HG02852 (cell line): ENCODE measurements around the gene R3HDM1.
"Not testable (repeated sequence)": the region's sequence is repeated elsewhere in the genome, so short reads cannot be mapped to it uniquely, and the experiment has no call there.

Experiments used
- ATAC-seq: cut with Tn5 transposase; IDR thresholded peaks from one replicate; pipeline ENCODE4 v1.9.1; 2021; ENCODE audit warnings: mild to moderate bottlenecking, moderate library complexity; ENCODE audit not compliant: unreplicated experiment

R3HDM1 gene

DNA sequence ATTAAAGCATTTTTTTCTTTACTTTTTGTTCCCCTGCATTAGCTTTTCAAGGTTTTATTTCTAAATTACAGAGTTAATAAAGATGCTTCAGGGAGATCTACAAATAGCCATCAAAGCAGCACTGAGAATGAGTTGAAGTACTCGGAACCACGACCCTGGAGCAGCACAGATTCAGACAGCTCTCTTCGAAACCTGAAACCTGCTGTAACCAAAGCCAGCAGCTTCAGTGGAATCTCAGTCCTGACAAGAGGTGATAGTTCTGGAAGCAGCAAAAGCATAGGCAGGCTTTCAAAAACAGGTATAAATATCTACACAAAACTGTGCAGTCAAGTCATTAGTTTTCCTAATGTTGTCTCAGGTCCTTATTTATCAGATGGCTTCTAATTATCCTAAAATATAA is 107.5 kb downstream of the R3HDM1 start:
- no peak for ATAC-seq

DNA sequence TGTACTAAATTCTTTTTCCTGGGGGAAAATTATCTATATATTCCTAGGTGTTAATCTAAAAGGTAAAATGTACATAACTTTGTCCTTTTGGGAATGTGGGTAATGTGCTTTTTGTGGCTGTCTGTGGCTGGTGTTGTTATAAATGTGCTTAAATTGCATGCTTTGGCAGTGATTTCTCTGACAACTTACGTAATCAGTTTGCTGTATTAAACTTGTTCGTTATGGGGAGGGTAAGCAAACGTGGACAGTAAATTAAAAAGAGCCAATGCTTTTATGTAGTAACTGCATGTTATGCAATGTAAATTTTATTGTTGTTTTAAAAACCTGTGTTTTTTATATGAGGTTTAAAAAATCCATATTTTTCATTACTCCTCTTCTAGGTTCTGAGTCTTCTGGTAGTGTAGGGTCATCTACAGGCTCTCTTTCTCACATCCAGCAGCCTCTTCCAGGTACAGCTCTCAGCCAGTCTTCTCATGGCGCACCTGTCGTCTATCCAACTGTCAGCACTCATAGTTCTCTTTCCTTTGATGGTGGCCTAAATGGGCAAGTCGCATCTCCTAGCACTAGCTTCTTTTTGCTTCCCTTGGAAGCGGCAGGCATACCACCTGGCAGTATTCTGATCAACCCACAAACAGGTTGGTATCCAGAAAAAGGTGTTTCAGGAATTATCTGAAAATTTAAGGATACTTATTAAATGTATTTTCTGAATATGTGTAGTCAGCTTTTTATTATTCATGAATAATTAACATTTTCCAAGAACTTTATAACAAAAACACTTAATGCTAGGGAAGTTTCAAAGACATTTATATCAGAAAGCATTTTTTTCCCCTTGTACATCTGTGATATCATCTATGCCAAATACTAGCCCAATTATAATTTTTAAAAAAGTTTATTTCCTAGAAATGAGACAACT is 110.1 kb downstream of the R3HDM1 start:
- no peak for ATAC-seq

DNA sequence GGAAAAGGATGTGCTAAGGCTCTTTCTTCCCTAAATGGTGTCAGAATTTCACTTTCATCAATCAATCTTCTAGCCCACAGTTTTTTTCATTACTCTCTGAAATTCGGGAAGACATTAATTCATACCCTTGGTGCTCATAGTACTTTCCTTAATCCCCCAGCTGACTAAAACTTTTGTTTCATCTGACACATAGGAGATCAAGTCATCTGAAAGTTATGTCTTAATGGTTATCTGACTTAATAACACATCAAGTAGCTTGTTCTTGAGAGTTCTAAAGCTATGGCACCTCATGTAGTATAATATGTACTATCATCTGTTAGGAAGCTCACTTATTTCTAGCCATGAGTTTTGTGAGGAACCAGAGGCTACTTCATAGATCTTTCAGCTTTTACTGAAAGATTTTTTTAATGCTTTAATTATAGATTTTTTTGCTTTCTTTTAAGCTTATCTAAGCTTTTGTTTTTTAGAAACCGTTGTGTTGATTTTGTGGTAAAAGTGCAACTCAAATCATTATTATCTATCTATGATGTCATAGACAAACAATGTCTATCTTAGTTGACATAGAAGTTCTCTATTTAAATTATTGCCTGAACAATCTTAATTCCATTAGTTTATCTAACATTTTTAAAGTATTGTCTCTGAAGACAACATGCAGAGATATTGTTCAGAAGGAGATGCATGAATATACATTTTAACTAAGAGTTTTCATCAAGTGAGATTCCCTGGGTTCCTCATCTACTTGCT is 116.7 kb downstream of the R3HDM1 start:
- ATAC-seq: no peak

DNA sequence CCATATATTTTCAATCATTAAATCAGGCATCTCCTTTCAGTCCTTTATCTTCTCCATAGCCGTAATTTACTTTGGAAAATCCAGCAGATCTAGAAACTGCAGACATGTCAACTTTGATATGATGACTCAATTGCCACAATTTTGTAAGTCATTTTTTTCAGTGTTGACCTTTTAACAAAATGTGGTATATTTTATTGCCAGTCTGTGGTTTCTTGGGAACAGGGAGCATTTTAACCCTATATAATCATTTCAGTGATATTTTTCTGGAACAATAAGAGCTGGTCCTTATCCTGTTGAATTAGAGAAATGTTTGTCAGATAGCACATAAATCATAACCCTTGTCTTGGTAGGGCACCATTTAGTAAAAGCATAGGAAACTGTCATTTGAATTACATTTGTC is 119.4 kb downstream of the R3HDM1 start:
- no peak for ATAC-seq

DNA sequence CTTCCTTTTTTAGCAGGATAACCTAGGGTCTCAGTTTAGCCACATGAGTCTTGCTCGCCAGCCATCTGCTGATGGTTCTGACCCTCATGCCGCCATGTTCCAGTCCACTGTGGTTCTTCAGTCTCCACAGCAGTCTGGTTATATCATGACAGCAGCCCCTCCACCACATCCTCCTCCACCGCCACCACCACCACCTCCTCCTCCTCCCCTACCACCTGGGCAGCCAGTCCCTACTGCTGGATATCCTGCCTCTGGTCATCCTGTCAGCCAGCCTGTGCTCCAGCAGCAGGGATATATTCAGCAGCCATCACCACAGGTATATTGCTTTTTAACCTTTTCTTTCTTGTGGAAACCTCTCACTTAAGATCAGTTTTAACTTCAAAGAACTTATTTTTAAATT is 120.4 kb downstream of the R3HDM1 start:
- no peak for ATAC-seq

DNA sequence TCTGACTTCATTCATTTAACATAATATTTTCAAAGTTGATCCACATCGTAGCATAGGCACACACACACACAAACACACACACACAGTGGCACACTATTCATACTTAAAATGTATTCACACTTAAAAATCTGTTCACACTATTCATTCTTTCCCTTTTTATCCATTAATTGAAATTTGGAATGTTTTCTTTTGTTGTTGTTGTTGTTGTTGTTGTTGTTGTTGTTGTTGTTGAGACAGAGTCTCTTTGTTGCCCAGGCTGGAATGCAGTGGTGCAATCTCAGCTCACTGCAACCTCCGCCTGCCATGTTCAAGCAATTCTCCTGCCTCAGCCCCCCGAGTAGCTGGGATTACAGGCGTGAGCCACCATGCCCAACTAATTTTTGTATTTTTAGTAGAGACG is 123.0 kb downstream of the R3HDM1 start:
- not testable (repeated sequence) for ATAC-seq

DNA sequence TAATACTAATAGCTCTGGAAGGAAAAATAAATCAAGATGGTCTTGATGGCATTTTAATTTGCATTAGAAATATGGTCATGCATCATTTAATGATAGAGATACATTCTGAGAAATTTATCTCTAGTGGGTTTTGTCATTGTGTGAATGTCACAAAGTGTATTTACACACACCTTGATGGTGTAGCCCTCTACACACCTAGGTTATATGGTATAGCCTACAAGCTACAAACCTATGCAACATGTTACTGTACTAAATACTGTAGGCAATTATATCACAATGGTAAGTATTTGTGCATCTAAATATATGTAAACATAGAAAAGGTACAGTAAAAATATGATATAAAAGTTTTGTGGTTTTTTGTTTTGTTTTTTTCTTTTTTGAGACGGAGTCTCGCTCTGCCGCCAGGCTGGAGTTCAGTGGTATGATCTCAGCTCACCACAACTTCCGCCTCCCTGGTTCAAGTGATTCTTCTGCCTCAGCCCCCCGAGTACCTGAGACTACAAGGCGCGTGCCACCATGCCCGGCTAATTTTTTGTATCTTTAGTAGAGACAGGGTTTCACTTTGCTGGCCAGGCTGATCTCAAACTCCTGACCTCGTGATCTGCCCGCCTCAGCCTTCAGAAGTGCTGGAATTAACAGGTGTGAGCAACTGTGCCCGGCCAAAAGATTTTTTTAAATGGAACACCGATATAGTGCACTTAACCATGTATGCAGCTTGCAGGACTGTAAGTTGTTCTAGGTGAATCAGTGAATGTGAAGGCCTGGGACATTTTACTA is 126.7 kb downstream of the R3HDM1 start:
- ATAC-seq: no peak

DNA sequence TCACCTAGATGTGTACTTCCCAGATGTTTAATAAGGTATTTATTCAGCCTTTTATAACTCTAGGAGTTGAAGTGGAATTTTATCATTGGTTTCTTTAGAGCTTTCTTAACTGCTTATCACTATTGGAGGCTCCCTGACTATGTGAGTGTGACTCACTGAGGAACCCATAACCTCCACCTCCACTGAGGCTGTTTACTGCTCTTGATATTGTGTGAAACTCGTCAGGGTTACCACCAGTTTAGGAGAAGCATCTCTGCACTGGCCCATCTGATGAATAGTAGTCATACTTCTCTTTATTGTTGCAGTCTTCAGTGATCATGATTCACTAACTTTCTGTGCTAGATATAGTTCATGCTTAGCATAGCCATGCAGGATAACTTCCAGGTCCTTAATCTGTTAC is 130.8 kb downstream of the R3HDM1 start:
- no peak for ATAC-seq

DNA sequence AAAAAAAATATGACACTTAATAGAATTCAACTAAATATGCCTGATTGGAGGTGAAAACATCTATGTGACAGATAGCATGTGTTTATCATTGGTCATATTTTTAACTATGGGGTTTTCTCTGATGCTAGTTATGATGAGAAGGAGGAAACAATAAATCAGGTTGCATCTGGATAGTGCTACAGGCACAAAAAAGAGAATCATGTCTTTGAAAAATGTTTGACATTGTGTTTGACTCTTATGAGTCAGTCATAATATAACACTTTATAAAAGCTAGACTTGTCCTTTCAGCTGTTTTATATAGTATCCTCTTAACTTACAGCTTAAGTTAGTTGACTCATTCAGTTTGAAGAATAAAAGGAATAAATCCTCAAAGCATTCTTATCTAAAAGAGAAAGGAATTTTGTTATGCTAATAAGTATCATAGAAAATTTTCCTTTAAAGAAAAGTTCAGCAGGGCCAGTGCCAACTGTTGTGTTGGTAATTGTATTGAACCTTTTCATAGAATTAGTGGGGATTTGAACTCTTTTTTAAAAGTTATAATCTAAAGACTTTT is 131.9 kb downstream of the R3HDM1 start:
- ATAC-seq: no peak

DNA sequence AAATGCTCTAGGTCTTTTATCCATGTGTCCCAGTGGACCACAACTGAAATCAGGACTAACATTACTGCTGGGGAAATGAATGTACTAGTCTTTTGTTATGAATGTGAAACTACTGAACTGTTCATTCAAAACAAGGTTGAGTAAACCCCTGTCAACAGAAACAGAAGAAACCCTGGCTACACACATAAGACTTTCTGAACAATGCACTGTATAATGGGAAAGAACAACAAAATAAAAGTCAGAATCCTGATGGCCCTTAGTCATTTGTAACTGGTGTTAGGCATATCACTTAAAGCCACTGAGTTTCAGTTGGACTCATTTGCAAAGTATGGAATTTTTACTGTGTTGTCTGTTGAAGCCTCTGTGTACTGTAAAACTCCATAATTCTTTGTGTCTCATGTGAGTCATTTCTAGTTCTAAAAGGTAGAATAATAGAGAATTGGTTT is 133.4 kb downstream of the R3HDM1 start:
- ATAC-seq: peak; percentile 92

DNA sequence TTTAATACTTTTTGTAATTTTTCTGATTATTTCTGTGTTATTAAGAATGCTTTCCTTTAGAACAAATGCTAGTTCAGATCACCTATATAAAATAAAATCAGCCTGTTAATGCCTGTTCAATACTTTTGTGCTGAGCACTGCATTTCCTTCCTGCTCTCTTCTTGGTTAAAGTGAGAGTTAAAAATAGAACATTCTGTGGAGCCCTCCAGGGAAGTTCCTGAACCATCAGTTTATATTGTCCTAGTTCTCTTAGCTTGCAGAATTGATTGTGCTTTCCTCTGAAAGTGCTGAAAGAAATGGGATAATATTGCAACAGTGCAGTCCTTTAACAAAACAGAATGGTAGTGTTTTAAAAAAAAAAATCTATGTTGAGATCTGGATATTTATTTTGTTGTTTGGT is 135.8 kb downstream of the R3HDM1 start:
- ATAC-seq: no peak

DNA sequence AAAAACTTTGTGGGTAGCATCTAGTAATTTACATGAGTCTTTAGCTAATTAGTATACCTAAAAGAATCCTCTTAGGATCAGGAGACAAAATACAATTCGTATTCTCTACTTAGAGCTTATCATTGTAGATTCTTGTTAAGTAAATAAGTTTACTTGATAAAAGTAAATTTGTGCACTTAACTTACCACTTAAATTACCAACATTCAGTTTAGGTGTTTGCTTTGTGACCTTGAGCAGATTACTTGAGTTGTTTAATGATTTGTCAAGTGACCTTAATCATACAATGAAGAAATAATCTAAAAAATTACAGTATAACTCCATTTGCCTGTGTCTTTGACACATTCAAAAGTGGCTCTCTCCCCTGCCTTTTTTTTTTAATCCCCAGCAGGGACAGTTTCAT is 143.2 kb downstream of the R3HDM1 start:
- no peak for ATAC-seq

DNA sequence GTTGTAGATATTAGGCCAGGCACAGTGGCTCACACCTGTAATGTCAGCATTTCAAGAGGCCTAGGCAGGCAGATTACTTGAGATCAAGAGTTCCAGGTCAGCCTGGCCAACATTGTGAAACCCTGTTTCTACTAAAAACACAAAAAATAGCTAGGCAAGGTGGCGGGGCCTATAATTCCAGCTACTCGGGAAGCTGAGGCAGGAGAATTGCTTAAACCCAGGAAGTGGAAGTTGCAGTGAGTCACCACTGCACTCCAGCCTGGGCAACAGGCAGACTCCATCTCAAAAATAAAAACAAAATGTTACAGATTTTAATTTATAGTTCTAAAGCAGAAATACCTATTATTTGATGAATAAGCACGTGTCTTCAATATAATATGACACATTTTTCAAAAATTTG is 144.7 kb downstream of the R3HDM1 start:
- no peak for ATAC-seq

DNA sequence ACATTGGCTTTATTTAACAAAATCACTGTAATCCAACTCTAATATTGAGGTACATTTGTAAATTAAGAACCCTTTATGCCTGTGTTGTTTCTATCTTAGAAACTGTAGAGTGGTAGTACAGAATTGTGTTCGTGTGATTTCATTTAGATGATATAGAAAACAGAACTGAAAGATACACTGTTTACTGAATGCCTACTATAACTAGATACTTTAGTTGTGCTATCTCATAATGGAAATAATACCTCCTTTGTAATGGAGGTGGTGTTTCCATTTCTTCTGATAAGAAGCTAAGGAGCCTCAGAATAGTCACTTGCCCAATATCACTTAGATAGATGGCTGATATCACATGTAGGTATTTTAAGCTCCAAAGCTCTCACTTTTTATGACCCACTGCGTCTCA is 147.8 kb downstream of the R3HDM1 start:
- ATAC-seq: peak; percentile 48

DNA sequence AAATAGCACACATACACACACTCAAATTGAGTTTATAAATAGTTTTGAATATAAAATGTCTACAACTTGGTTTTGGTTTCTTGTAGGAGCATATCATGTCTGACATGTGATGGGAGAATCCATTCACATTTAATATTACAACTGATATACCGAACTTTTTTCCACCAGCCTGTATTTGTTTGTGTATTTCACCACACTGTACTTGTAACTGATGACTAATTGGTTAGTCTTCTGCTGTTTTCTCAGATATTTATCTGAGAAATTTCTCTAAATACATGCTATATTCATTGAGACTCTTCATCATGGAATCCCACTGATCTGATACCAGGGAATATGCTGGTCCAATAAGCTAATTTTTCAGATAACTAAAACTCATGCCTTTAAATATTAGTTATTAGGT is 154.1 kb downstream of the R3HDM1 start:
- ATAC-seq: no peak

DNA sequence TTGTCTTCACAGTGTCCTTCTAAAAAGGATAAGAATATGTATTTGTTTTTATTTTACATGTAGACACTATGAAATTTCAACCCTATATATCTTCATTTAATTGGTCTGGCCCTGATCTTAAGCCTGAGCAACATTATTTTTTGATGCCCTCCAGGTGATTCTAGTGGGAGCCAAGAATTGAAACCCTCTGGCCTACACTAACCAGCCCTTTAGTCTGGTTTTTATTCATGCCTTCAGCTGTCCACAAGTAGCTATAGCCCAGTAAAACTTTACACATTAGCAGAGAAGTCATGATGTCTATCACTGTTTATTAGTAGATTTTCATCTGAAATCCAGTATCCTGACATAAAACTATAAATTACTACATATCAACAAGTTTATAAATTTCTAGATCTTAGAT is 157.7 kb downstream of the R3HDM1 start:
- ATAC-seq: peak; percentile 54

DNA sequence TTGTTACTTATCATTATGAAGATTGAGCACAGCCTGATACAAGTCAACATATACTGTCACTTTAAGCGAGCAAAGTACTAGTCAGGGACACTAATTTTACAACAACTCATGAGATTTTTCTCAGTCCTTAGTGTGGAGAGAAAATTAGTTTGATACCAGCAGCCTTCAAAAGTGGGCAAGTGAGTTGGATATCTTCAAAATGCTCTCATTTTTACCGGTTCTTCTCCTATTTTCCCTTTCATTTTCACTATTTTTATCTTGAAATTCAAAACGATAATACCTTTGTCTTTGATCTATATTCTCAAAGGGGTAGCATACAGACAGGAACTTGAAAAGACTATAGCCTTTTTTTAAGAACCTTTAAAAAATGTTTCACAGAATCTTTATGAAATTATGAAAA is 158.4 kb downstream of the R3HDM1 start:
- ATAC-seq: peak; percentile 51

DNA sequence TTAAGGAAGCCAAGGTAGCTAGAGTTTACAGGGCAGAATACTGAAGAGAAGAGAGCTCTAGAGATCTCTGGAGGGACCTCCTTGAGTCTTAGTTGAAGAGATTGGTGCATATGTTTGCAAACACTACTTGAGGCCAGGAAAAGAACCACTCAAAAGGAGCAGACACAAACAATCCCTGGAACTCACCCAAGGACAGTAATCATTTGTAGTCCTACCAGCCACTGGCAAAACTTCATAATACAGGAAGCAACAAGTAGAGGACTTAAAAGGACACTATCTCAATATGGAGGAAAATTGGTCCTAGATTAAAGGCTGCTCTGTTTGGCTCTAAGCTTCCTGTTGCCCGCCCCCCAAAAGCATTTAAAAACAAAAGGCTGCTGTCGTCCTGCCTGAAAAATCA is 163.4 kb downstream of the R3HDM1 start:
- ATAC-seq: no peak

DNA sequence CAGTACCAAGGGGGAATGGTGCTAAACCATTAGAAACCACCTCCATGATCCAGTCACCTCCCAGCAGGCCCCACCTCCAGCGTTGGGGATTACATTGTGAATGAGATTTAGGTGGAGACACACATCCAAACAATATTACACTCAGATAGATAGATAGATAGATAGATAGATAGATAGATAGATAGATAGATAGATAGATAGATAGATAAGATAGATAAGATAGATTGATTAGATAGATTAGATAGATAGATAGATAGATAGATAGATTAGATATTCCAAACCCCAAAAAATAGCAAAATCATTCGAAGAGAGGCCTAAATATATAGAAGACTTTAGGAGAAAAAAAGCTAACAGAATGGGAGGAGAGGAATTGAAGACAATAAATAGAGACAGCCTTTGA is 167.6 kb downstream of the R3HDM1 start:
- ATAC-seq: no peak

DNA sequence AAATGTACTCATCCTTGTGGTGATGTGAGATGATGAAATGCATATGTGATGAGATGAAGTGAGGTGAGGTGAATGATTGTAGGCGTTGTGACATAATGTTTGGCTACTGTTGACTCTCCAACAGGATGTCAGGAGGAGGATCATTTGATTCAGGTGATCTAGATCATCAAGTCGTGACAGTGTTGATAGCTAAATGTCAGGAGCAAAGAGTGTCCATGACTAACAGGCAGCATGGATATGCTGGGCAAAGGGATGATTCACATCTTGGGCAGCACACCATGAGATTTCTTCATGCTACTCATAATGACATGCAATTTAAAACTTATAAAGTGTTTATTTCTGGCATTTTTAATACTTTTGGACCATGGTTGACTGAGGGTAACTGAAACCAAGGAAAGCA is 170.2 kb downstream of the R3HDM1 start:
- ATAC-seq: no peak

DNA sequence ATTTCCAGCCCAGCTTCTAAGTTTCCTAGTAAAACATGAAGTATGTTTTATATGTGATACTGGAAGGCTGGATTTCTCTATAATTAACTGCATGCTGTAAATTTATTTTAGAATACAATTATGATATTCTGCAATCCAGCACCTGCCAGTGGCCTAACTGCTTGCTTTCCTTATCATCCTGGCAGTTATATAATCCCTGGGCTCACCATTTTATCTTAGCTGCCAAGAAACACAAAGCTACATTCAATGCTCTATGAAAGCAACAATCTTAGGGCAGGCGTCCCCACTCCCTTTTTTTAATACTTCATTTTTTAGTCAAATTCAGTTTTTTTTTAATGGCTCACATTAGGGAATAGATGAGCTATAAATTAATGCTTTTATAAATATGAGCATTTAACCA is 172.0 kb downstream of the R3HDM1 start:
- no peak for ATAC-seq
